Sigmoid colon (tissue), 4 donors: ENCODE data around the gene BANF1.

ENCODE experiments used
- CTCF ChIP-seq, 4 experiments: fragments of 450-650 bp in 3 of 4; fragments of 200-600 bp in 1 of 4; IDR thresholded peaks; one replicate each; pipeline ENCODE4 v1.5.1; 2016 to 2019; ENCODE audit warnings: antibody characterized with exemption in 4 of 4, mild to moderate bottlenecking in 3 of 4, moderate library complexity in 2 of 4
- EP300 ChIP-seq, 4 donors: sonication (generic); formaldehyde crosslinking; IDR thresholded peaks; one replicate each; pipeline ENCODE4 v1.6.1; 2017; ENCODE audit warnings: antibody characterized with exemption in 4 of 4
- POLR2A ChIP-seq, 2 donors: fragments of 450-650 bp; IDR thresholded peaks; one replicate each; pipeline ENCODE4 v1.6.1; 2016; ENCODE audit warnings: antibody characterized with exemption in 2 of 2, mild to moderate bottlenecking in 2 of 2, moderate library complexity in 2 of 2
- POLR2AphosphoS5 ChIP-seq, 4 donors: sonication (generic); formaldehyde crosslinking; IDR thresholded peaks; one replicate each; pipeline ENCODE4 v1.6.1; 2017; ENCODE audit warnings: antibody characterized with exemption in 4 of 4

GRCh38 chr11:66007201-66007634 lies 4.9 kb downstream of the BANF1 start:
- no peak for TF ChIP-seq POLR2A (IDR thresholded peaks at IDR 0.05)
- TF ChIP-seq CTCF (IDR thresholded peaks at IDR 0.05), result no peak
- TF ChIP-seq EP300 (IDR thresholded peaks at IDR 0.05), result no peak
- no peak for TF ChIP-seq POLR2AphosphoS5 (IDR thresholded peaks at IDR 0.05)
